NOMO-1 (cell line): ENCODE data around the gene POM121.
"Not testable (repeated sequence)": the region's sequence is repeated elsewhere in the genome, so short reads cannot be mapped to it uniquely, and the experiment has no call there.

ENCODE experiments used
- DNase-seq, 2 experiments: peaks; one replicate each; lab custom pipeline; 2025; ENCODE audit not compliant: unreplicated experiment in 2 of 2; lab: John Stamatoyannopoulos, UW

Gene POM121

DNA sequence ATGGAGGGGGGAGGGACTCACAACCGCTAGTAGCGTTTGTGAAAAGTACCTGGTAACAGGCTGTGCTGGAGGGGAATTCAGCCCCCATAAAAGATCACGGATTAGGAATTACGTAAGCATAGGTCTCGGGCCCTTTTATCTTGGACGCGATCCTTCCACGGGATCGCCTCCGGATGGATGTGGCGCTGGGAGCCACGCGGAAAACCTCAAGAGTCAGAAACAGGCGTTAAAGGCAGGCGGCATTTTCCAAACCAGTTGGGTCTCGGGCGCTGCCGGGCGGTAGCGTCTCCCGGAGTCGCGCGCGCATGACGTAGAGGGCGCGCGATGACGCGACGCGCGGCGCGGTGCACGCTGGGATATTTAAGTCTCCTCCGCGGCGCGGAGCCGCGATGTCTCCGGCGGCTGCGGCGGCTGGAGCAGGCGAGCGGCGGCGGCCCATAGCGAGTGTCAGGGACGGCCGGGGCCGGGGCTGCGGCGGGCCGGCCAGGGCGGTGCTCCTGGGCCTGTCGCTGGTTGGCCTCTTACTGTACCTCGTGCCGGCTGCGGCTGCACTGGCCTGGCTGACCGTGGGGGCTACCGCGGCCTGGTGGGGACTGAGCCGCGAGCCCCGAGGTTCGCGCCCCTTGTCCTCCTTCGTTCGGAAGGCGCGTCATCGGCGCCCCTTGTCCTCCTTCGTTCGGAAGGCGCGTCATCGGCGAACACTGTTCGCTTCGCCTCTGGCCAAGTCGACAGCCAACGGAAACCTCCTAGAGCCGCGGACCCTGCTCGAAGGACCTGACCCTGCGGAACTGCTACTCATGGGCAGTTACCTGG is at the start of gene POM121:
Gene POM121, plus strand, starts transcription at position 363 of the 813 bp plus-strand sequence. Its CDS starts 27 bp downstream, at position 390.
- peak; percentile 93 to 98 for DNase-seq

DNA sequence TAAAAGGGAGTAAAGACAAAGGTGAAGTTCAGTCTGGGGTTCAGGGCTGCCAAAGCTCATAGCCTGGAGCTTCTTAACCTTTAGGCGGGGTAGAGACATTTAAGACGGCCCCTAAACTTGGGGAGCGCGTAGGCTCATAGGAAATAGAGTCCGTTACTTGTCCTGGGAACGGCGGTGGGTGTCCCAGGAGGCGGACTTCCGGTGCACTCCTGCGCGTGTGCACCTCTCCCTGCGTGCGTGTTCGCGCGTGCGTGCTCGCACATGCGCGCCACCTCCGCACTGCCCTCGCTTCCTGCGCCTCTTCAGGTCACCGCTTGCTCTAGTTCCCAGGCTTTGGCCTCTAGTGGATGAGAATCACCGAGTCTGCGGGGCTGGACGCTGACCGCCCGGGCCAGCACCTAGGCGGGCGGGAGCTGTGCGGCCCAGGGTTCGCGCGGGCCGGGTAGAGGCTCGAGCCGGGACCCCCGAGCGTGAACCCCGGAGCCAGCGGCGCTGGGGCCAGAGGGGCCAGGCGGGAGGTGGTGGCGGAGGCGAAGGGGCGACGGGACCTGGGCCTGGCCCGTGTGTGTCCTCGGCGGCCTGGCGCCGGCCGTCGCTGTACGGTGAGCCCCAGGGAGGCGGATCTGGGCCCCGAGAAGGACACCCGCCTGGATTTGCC is 45.7 kb upstream of the POM121 start:
- DNase-seq: peak; percentile 86 to 91

- DNase-seq: peak; percentile 87 to 89
Observed at GRCh38 chr7:72879737-72880215, 45.1 kb upstream of the POM121 start.

DNA sequence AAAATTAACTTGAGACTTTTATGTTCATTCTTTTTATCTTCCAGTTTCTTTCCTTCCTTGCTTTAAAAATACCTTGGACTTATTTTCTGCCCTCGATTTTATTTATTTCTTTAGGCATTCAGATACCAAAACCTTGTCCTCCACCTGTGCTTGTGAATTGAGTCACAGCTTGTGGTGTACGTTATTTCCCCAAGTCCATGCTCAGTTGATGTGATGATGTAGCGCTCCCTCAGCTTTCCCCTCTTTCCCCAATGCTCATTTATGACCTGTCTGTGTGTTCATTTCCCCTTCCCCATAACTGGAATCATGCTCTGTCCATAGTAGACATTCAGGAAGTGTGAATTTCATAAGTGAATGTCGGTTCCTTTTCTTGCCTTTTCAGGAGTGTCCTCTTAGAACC is 33.1 kb upstream of the POM121 start:
- DNase-seq: not testable (repeated sequence)

DNA sequence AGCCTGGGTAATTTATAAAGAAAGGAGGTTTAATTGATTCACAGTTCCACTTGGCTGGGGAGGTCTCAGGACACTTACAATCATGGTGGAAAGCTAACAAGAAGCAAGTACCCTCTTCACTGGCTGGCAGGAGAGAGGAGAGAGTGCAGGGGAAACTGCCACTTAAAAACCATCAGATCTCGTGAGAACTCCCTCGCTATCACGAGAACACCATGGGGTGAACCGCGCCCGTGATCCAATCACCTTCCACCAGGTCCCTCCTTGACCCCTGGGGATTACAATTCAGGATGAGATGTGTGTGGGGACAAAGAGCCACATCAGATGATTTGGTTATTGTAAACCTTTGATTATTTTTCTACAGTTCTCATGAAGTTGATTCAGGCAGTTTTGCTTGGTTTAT is 20.2 kb upstream of the POM121 start:
- not testable (repeated sequence) for DNase-seq

- not testable (repeated sequence) for DNase-seq
Observed at GRCh38 chr7:72908422-72908821, 16.5 kb upstream of the POM121 start.

- not testable (repeated sequence) for DNase-seq
Observed at GRCh38 chr7:72911395-72911794, 13.5 kb upstream of the POM121 start.

DNA sequence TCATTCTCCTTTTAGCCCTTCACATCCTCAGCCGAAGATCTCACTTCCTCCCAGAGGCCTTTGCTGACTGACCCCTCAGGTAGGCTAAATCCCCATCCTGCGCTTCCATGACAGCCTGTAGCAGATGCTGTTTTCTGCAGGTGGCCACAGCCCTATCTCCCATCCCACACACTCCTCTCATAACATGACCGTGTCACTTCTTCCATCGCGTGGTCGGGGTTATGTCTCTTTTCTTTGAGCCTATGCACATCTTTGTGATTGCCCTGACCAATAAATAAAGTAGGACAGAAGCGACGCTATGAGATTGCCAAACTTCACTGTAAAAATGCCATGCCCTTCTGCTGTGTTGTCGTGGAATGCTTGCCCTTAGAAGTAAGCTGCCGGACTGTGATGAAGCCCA is 11.1 kb upstream of the POM121 start:
- not testable (repeated sequence) for DNase-seq

DNA sequence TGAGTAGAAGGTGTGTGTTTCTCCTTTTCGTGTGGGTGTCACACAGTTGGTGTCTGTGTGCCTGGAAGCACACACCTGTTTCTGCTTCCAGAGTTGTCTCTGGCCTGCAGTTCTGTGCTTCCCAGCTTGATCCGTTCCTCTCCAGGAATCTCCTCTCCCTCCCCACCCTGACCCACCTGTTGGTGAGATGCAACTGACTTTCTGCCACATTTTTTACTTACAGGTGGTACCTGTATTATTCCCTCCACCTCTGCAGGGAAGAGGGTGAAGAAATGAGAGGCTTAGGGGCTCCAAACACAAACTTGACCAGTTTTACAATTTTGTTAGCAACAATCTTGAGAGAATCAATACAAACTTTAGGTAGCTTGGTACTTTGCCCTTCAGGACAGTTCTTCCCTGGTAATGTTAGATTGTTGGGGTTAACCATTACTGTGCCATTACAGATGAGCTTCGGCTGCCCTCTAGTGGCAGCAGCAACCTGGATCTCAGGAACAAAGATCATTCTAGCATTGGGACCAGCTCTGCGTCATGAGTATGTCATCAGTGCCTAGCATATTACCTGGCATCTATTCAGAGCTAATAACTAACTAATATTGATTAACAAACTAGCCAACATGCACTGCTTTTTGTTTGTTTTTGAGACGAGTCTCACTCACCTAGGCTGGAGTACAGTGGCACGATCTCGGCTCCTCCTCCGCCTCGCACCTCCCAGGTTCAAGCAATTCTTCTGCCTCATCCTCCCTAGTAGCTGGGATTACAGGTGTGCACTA is 10.0 kb upstream of the POM121 start:
- DNase-seq: peak; percentile 12 to 63

GRCh38 chr7:72919256-72919775 is 5.6 kb upstream of the POM121 start:
- DNase-seq: no peak

GRCh38 chr7:72924386-72924732 is 536 bp upstream of the POM121 start:
- DNase-seq: peak; percentile 85 to 92

GRCh38 chr7:72925546-72926120 is 738 bp downstream of the POM121 start:
- DNase-seq: no peak

DNA sequence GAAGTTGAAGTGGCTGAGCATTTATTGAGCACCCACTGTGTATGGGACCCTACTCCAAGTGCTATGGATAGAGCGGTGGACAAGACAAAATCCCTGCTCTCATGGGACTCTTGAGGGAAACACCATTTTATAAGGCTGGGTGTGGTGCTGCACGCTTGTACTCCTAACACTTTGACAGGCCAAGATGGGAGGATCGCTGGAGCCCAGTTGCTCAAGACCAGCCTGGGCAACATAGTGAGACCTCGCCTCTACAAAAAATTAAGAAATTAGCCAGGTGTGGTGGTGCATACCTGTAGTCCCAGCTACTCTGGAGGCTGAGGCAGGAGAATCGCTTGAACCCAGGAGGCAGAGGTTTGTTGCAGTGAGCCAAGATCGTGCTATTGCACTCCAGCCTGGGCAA is 2.9 kb downstream of the POM121 start:
- not testable (repeated sequence) for DNase-seq

- not testable (repeated sequence) for DNase-seq
Observed at GRCh38 chr7:72928216-72928615, 3.3 kb downstream of the POM121 start.

- DNase-seq: not testable (repeated sequence)
Observed at GRCh38 chr7:72942022-72942705, 17.3 kb downstream of the POM121 start.

DNA sequence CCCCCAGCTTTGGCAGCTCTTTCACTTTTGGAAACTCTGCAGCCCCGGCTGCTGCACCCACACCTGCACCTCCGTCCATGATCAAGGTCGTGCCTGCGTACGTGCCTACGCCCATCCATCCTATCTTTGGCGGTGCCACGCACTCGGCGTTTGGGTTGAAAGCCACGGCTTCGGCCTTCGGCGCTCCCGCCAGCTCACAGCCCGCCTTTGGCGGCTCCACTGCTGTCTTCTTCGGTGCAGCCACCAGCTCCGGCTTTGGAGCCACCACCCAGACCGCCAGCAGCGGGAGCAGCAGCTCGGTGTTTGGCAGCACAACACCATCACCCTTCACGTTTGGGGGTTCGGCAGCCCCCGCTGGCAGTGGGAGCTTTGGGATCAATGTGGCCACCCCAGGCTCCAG is 18.1 kb downstream of the POM121 start:
- DNase-seq: not testable (repeated sequence)

- not testable (repeated sequence) for DNase-seq
Observed at GRCh38 chr7:72944937-72945336, 20.0 kb downstream of the POM121 start.

- DNase-seq: not testable (repeated sequence)
Observed at GRCh38 chr7:72945597-72945996, 20.7 kb downstream of the POM121 start.

GRCh38 chr7:72946130-72946745 is 21.3 kb downstream of the POM121 start:
- DNase-seq: not testable (repeated sequence)
